Testis (tissue), 3 donors: ENCODE results near the gene SPATA24. TPM values are rescaled to one million over a fixed set of nuclear protein-coding genes. Genes with fewer than 3 reads are reported as not detected.

Experiments used
- DNase-seq: peaks from one replicate; pipeline ENCODE4 v3.0.0-alpha.2; 2019
- H3K27ac ChIP-seq, 2 donors: fragments of 200-600 bp; sonication (generic); one replicate each; pipeline ENCODE4 v1.5.1; 2019
- H3K27me3 ChIP-seq: fragments of 200-600 bp; sonication (generic); one replicate; pipeline ENCODE4 v1.5.1; 2019
- H3K36me3 ChIP-seq: fragments of 200-600 bp; sonication (generic); one replicate; pipeline ENCODE4 v1.5.1; 2017; ENCODE audit warnings: low read depth; ENCODE audit errors: missing control alignments
- H3K4me1 ChIP-seq: fragments of 200-600 bp; sonication (generic); one replicate; pipeline ENCODE4 v1.5.1; 2019
- H3K4me3 ChIP-seq, 2 donors: fragments of 200-600 bp; sonication (generic); one replicate each; pipeline ENCODE4 v1.5.1; 2017 to 2019
- H3K9me3 ChIP-seq: fragments of 200-600 bp; sonication (generic); one replicate; pipeline ENCODE4 v1.5.1; 2017
- POLR2A ChIP-seq: fragments of 450-650 bp; IDR thresholded peaks from one replicate; pipeline ENCODE4 v1.6.1; 2017; ENCODE audit warnings: antibody characterized with exemption, mild to moderate bottlenecking, moderate library complexity
- WGBS, 2 donors: methylation state at CpG; one replicate each; pipeline ENCODE4 v1.1.5; 2018; 5-methylcytosine and 5-hydroxymethylcytosine counted together
- intact Hi-C: fragments of 100-400 bp; cut with DNase I; formaldehyde crosslinking; loops from one replicate; pipeline ENCODE4 v1.15.1; 2023; ENCODE audit warnings: low total_unique reads
- polyA plus RNA-seq: library from polyadenylated mRNA; stranded (reverse); fragments of 350-450 nt; fragmentation: Illumina TruSeq; extraction: RNeasy Lipid Tissue Mini Kit (QIAGEN cat#74804); gene quantifications from one replicate; pipeline ENCODE4 v1.2.3, GENCODE V29; 2014; ENCODE audit warnings: low read depth, low replicate concordance; ENCODE audit not compliant: insufficient read depth
- total RNA-seq, 2 donors: library from RNA; depleted of rRNA; stranded (reverse); fragments of >200 nt; gene quantifications; one replicate each; pipeline ENCODE4 v1.2.3, GENCODE V29; 2016
- TF ChIP-seq, protein P1 (sequence below), 3 experiments: fragments of 450-650 bp in 2 of 3; fragments of 200-600 bp in 1 of 3; sonication (generic) in 1 of 3; IDR thresholded peaks; one replicate each; pipeline ENCODE4 v1.5.1; 2016 to 2019; ENCODE audit warnings: antibody characterized with exemption in 3 of 3, mild to moderate bottlenecking in 2 of 3, moderate library complexity in 1 of 3

SPATA24 gene
- total and polyA plus RNA-seq, 3 donors from 2014 or later = 45.2 to 185 (median 94.6) TPM

DNA sequence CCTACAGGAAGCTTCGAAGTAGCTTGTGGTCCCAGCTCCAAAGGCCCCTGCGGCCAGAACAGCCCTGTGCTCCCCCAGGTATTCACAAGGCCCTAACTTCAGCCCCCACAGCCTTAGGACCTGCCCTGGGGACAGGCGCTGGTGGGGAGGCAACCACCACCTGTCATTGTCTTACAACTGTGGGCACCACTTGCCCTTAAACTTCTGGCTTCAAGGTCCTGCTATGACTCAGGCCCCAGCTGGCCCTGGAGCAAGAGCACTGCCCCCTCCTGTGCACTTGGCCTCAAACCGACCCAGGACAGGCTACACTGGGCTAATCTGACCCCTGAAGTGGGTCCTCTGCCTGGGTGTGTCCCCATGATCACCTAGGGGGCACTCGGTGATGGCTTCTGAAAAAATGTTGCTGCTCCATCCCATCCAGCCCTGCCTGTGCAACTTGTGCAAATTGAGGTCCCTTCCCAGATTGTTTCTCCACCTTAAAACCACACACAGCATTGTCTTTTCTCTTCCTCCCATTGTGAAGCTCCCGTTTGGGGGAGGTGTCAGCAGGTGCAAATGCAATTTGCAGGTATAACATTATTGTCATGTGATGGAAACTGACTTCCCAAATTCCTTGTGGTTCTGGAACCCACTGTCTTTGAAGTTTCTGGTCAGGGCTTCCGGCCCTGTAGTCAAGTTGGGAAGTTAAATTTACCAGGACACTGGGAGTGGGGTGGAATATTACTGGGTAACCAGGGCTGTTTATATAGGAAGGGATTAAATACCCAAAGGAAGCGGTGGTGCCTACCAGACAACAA lies 7.8 kb downstream of the SPATA24 start:
- TF ChIP-seq, protein P1, sequence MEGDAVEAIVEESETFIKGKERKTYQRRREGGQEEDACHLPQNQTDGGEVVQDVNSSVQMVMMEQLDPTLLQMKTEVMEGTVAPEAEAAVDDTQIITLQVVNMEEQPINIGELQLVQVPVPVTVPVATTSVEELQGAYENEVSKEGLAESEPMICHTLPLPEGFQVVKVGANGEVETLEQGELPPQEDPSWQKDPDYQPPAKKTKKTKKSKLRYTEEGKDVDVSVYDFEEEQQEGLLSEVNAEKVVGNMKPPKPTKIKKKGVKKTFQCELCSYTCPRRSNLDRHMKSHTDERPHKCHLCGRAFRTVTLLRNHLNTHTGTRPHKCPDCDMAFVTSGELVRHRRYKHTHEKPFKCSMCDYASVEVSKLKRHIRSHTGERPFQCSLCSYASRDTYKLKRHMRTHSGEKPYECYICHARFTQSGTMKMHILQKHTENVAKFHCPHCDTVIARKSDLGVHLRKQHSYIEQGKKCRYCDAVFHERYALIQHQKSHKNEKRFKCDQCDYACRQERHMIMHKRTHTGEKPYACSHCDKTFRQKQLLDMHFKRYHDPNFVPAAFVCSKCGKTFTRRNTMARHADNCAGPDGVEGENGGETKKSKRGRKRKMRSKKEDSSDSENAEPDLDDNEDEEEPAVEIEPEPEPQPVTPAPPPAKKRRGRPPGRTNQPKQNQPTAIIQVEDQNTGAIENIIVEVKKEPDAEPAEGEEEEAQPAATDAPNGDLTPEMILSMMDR (IDR thresholded peaks at IDR 0.05) = no peak
- TF ChIP-seq POLR2A = no peak
- no peak for DNase-seq
- H3K27me3 ChIP-seq = no peaks in the 10 kb centered on the region
- 66 to 75% methylated on average over 5 to 8 of the region's 8 CpGs for WGBS, 2 donors
- H3K9me3 ChIP-seq = no peaks in the 10 kb centered on the region
- intact Hi-C loops = no loop called here
- peaks cover 8% of the 10 kb centered on the region for H3K4me1 ChIP-seq
- H3K36me3 ChIP-seq = no peaks in the 10 kb centered on the region
- no peak overlapping the region for H3K27ac ChIP-seq
- H3K4me3 ChIP-seq = no peak overlapping the region

DNA sequence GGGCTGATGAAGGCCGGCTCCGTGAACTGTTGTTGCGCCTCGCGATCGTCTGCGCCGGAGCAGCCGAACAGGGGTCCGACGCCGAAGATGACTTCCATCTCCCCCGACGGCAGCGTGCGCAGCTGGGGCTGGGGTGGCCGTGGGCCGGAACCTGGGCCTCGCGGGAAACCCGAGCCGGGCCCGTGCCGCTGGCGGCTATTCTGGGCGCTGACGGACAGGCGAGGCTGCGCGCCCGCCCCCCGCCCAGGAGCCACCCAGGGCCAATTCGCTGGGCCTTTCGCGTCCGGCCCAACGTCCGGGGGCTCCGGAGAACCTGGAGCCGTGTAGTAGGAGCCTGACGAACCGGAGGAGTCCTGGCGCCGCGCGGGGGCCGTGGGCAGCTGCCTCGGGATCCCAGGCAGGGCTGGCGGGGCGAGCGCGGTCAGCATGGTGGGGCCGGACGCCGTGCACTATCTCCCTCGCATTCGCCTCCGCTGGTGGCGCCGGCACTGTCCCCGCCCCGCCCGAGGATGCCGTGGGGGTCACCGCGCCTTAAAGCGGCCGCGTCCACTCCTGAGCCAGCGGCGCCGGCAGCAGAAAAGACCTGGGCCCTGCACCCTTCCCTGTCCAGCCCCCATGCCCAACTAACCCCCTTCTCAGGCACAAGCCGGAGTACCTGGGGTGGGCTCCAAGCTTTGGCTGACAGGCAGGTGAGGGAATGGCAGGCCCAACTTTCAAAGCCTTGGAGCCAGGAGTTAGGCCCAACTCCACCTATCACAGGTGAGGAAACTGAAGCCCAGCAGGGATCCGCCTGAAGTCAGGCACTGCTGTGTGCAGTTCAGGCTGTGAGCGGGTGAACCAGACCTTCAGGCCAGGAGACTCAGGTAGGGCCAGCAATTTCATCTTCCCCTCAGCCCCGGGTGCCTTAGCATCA lies 9.0 kb downstream of the SPATA24 start, which contains the start of gene PROB1:
PROB1 (minus strand) TSS at position 451 of the 913 bp plus-strand sequence; CDS start at position 428, 23 bp downstream.
- no peak for DNase-seq
- Histone ChIP-seq H3K9me3 (no peaks in the 10 kb centered on the region), H3K27me3 (no peaks in the 10 kb centered on the region), H3K4me1 (peaks cover 8% of the 10 kb centered on the region), H3K27ac (peak within 1 kb of the TSS in 1 of 2 donors; percentile 78), H3K4me3 (peak within 1 kb of the TSS; percentile 55 to 59), H3K36me3 (no peaks in the 10 kb centered on the region)
- intact Hi-C loops = no loop called here
- TF ChIP-seq POLR2A = no peak
- TF ChIP-seq, protein P1 (IDR thresholded peaks at IDR 0.05) = no peak
- WGBS, 2 donors = 29 to 50% methylated on average over 1 to 64 of the region's 76 CpGs

DNA sequence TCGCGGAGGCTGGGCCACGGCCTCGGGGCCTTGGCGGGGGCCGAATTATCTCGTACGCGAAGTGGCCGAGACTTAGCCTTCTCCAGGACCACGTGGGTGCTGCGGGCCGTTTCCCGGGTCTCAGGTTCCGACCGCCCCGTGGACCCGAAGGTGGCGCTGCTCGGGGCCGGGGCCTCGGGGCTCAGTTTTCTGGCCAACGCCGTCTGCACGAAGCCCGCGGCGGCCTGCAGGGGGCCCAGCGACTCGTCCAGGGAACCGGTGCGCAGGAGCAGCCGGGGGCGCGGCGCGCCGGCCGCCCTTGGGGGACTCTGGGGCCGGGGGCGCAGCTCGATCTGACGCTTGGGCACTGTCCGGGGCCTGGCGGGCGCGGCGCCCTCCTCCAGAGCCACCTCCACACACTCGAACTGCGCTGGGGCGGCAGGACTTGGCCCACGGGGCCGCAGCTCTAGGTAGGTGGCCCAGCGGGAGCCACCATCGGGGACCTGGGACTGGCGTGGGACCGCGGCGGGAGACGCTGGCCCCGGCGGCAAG lies 9.7 kb downstream of the SPATA24 start:
- Histone ChIP-seq H3K36me3 (no peaks in the 10 kb centered on the region), H3K9me3 (no peaks in the 10 kb centered on the region), H3K4me1 (peaks cover 8% of the 10 kb centered on the region), H3K27ac (peak overlapping the region in 1 of 2 donors; percentile 78), H3K27me3 (no peaks in the 10 kb centered on the region), H3K4me3 (peak overlapping the region; percentile 55 to 59)
- WGBS, 2 donors = 21 to 24% methylated on average over 4 to 29 of the region's 62 CpGs
- intact Hi-C loops = no loop called here
- no peak for DNase-seq
- TF ChIP-seq POLR2A = no peak
- TF ChIP-seq, protein P1 (IDR thresholded peaks at IDR 0.05) = no peak

DNA sequence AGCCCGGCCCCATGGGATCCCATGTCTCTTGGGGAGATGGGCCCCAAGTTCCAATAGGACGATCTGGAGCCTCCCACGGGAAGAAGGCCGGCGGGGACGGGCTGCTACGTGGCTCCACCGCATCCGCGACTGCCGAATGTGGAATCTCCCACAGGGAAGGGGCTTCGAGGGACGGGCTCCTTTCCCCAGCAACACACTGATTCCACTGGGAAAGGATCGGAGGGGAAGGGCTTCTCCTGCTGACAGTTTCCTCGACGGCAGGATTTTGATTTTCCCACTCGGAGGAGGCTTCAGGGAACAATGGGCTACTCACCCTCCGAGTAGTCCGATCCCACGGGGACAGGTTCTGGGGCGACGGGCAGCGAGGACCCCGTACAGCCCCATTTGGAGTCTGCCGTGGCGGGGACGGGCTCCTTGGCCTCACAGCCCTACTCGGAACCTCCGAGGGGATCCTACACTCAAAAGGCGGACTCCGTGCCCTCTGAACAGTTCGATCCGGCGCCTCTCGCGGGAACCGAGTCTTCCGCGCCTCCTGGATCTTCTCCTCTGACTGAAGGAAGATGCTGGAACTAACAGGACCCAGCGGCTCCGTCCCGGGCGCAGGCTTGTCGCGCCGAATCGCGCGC lies 10.3 kb downstream of the SPATA24 start:
- no peak for DNase-seq
- Histone ChIP-seq H3K27me3 (no peaks in the 10 kb centered on the region), H3K9me3 (no peaks in the 10 kb centered on the region), H3K27ac (no peak overlapping the region), H3K4me3 (peak overlapping the region; percentile 55 to 59), H3K4me1 (peaks cover 8% of the 10 kb centered on the region), H3K36me3 (no peaks in the 10 kb centered on the region)
- intact Hi-C loops = no loop called here
- WGBS, 2 donors = 16 to 35% methylated on average over 36 to 39 of the region's 49 CpGs
- TF ChIP-seq, protein P1 (IDR thresholded peaks at IDR 0.05) = no peak
- no peak for TF ChIP-seq POLR2A
